Coronary artery (tissue), 2 donors: Measurements from ENCODE around the gene RAPGEF6.

Source experiments
- DNase-seq: peaks from one replicate; pipeline ENCODE4 v3.0.0-alpha.2; 2017; ENCODE audit warnings: low spot score
- H3K27ac ChIP-seq, 2 donors: fragments of 200-600 bp; sonication (generic); one replicate each; pipeline ENCODE4 v1.5.1; 2016 to 2019
- H3K4me3 ChIP-seq: fragments of 200-600 bp; sonication (generic); 2 replicates; pipeline ENCODE4 v1.5.1; 2016; ENCODE audit warnings: mild to moderate bottlenecking, moderate library complexity
- TF ChIP-seq, protein P1 (sequence below): fragments of 200-600 bp; sonication (generic); IDR thresholded peaks from one replicate; pipeline ENCODE4 v1.5.1; 2019; ENCODE audit warnings: antibody characterized with exemption

RAPGEF6 gene

GRCh38 chr5:131521252-131521651 lies 113.8 kb downstream of the RAPGEF6 start:
- no peak for DNase-seq
- TF ChIP-seq, protein P1, sequence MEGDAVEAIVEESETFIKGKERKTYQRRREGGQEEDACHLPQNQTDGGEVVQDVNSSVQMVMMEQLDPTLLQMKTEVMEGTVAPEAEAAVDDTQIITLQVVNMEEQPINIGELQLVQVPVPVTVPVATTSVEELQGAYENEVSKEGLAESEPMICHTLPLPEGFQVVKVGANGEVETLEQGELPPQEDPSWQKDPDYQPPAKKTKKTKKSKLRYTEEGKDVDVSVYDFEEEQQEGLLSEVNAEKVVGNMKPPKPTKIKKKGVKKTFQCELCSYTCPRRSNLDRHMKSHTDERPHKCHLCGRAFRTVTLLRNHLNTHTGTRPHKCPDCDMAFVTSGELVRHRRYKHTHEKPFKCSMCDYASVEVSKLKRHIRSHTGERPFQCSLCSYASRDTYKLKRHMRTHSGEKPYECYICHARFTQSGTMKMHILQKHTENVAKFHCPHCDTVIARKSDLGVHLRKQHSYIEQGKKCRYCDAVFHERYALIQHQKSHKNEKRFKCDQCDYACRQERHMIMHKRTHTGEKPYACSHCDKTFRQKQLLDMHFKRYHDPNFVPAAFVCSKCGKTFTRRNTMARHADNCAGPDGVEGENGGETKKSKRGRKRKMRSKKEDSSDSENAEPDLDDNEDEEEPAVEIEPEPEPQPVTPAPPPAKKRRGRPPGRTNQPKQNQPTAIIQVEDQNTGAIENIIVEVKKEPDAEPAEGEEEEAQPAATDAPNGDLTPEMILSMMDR: no peak
- Histone ChIP-seq H3K4me3 (no peak overlapping the region), H3K27ac (no peak overlapping the region)

DNA sequence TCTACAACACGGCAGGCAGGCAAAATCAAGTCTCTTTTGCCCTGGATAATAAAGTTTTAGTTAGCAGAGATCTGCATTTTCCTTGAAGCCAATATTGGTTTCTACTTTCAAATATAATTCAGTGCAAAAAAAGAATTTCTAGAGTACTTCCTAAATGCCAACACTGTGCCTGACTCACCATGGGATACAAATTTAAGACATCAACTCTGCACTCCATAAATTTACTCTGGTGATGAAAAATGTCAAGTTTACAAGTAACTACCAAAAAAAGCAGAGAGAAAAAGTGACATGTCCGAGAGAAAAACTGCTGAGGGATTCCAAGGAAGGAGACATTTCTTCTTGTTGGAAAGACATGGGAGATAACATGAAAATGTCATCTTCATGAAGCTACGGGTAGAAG lies 119.7 kb downstream of the RAPGEF6 start:
- H3K4me3 ChIP-seq: no peak overlapping the region
- H3K27ac ChIP-seq: no peak overlapping the region
- TF ChIP-seq, protein P1: no peak
- no peak for DNase-seq

- TF ChIP-seq, protein P1: no peak
- Histone ChIP-seq H3K27ac (no peak overlapping the region), H3K4me3 (no peak overlapping the region)
- DNase-seq: no peak
Measured at GRCh38 chr5:131514316-131515283, 120.4 kb downstream of the RAPGEF6 start.

- no peak overlapping the region for H3K27ac ChIP-seq
- H3K4me3 ChIP-seq: no peak overlapping the region
- TF ChIP-seq, protein P1: no peak
- no peak for DNase-seq
Measured at GRCh38 chr5:131513780-131514179, 121.2 kb downstream of the RAPGEF6 start.

GRCh38 chr5:131511934-131512333 lies 123.1 kb downstream of the RAPGEF6 start:
- H3K4me3 ChIP-seq: no peak overlapping the region
- H3K27ac ChIP-seq: no peak overlapping the region
- TF ChIP-seq, protein P1: no peak
- DNase-seq: no peak

GRCh38 chr5:131509801-131510200 lies 125.2 kb downstream of the RAPGEF6 start:
- DNase-seq: no peak
- Histone ChIP-seq H3K27ac (no peak overlapping the region), H3K4me3 (no peak overlapping the region)
- TF ChIP-seq, protein P1: no peak
